SHP77 treated with DMSO at 0.1 percent for 48 hours (cell line): Measurements from ENCODE around the gene HDAC4.

Source experiments
- DNase-seq: peaks from one replicate; lab custom pipeline; 2025; lab: John Stamatoyannopoulos, UW

The HDAC4 gene

DNA sequence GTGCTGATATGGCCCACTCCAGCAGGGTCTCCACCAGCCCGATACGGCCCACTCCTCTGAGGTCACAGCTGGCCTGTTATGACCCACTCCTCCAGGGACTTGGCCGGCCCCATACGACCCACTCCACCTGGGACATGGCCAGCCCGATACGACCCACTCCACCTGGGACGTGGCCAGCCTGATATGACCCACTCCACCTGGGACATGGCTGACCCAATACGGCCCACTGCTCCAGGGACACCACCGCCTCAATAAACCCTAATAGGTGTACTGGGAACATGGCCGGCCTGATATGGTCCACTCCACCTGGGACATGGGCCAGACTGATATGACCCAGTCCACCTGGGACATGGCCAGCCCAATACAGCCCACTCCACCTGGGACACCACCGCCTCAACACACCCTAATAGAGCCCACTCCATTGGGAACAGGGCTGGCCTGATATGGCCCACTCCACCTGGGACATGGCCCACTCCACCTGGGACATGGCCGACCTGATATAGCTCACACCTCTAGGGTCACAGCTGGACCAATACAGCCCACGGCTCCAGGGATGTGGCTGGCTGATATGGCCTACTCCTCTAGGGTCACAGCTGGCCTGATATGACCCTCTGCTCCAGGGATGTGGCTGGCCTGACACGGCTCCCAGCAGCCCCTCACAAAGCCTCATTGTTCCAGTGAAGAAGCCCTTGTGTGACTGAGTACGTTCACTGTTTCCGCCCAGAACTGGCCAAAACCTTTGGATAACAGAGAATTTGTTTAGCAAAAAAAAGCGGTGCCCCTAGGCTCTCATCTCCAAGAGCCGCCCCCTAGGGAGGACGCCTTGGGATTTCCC is 245.6 kb downstream of the HDAC4 start:
- DNase-seq: no peak

DNA sequence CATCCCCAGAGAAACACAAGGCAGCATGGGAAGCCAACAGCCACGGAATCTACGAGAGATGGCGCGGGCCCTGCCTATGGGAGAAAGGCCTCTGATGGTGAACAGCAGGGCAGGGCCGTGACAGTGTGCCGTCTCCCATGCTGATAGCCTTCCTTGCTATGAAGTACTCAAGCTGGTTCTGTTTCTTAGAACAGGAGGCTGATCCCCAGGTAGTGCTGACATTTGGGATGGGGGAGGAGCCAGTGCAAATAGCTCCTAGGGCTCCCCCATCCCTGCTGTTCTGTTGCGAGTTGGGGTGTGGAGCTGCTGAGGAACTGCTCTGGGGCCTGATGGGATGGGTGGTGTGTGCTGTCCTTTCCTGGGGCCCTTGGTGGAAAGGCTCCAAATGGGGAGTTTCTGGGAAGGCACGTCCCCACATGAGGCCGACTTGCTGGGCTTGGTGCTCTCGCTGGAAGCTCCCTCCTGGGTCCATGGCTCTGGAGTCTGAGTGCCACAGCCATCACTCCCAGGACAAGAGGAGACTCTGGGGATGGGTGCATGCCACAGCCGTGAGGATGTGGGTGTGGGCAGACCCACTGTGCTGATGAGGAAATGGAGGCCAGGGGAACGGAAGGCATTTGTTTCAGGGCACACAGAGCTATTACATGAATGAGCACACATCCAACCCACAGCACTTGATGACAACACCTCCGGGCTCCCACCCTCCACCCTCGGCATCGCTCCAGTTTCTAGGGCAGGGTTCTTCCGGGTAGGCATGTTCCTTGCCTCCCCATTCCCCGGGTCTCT is 246.8 kb downstream of the HDAC4 start:
- DNase-seq: no peak

- DNase-seq: no peak
Measured at GRCh38 chr2:239152916-239153305, 247.9 kb downstream of the HDAC4 start.

- no peak for DNase-seq
Measured at GRCh38 chr2:239152239-239152915, 248.4 kb downstream of the HDAC4 start.

- no peak for DNase-seq
Measured at GRCh38 chr2:239151201-239152131, 249.4 kb downstream of the HDAC4 start.

- DNase-seq: no peak
Measured at GRCh38 chr2:239150125-239151011, 250.5 kb downstream of the HDAC4 start.

DNA sequence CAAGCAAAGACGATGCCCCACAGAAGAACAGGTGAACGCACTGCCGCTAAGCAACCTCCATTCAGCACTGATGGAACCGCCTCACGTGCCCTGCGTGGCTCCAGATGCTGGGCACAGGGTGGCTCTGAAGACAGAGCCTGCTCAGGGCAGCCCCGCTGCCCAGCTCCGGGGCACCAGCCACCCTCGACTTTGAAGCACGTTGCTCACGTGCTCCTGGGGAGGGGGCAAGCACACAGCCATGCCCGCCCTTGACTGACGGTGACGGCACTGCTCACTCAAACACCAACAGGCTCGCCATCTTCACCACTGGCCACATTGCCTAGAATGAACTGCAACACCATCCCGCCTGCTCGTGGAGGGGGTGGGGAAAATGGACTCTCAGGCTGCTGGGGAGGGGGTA is 251.3 kb downstream of the HDAC4 start:
- no peak for DNase-seq

- DNase-seq: no peak
Measured at GRCh38 chr2:239148495-239149200, 252.2 kb downstream of the HDAC4 start.

- no peak for DNase-seq
Measured at GRCh38 chr2:239147376-239147775, 253.4 kb downstream of the HDAC4 start.

GRCh38 chr2:239146741-239147181 is 254.1 kb downstream of the HDAC4 start:
- no peak for DNase-seq

DNA sequence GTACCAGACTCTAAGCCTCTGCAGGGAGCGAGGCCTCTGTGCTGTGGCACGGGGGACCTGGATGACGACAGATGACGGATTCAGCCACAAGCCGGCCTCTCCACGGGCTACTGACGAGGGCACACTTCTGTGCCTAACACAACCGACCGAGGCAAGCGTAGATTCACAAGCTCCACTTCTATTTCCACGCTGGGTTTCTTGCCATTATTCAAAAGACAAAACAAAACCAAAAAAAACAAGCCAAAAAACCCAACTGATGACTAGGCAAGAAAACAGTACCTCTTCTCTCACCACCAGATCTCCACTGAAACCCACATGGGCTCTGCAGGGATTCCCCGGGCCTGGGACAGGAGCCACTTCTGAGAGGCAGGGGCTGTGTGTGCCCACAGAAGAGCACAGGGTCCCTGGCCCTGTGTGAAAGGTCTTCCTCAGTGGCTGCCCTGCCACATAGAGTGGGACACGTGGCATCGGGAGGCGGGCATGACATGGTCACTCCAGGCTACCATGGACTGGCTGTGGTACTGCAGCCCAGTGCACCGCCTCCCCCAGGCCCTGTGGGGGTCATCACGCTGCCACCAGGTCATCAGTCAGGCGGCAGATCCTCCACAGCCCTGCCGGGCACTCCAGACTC is 254.7 kb downstream of the HDAC4 start:
- no peak for DNase-seq

GRCh38 chr2:239145601-239146000 is 255.2 kb downstream of the HDAC4 start:
- DNase-seq: no peak

GRCh38 chr2:239145106-239145505 is 255.7 kb downstream of the HDAC4 start:
- no peak for DNase-seq

- no peak for DNase-seq
Measured at GRCh38 chr2:239144713-239144999, 256.2 kb downstream of the HDAC4 start.

GRCh38 chr2:239143858-239144712 is 256.7 kb downstream of the HDAC4 start:
- no peak for DNase-seq

- DNase-seq: no peak
Measured at GRCh38 chr2:239142806-239143205, 258.0 kb downstream of the HDAC4 start.

DNA sequence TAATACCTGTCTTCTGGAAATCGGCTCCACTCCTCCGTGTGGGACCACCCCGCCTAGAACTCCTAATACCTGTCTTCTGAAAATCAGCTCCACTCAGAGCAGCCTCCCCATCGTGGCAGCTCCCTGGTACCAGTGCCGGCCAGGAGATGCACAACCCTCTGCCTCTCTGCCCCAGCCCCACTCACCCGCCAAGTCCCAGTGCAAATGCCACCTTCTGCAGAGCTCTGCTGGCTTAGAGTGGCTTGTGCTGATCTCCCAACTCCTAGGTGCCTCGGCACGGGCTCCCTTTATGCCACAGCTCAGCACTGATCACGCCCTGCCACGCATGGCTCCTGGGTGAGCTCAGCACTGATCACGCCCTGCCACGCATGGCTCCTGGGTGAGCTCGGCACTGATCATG is 258.5 kb downstream of the HDAC4 start:
- no peak for DNase-seq

DNA sequence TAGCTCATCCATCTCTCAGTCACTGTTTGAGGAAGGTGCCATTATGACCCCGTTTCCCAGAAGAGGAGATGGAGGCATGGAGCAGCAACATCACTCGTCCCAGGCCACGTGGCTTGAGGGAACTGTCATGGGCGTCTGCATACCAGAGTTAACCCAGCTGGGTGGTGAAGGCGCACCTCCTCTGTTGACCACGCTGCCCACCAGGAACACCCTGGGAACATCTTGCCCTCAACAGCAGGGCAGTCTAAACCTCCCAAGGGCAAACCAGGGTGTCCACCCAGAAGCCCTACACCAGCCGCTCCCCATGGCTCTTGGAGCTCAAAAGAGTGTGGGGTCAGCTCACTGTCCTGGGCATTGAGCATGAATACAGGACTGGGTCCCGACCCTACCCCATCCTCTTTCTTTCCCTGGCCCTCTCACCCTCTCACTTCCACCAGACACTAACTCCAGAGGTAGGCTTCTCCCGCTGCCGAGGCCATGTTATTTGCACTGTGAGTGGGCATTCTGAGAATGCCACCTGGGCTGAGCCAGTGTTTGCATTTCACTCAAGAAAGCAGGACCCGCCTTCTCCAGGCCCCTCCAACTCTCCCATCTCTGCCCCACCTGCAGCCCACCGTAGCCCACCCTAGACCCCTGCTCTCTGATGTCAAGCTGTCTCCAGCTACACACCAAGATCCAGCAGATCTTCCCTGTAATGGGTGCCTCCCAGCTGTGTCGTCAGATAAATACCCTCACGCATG is 259.6 kb downstream of the HDAC4 start:
- DNase-seq: no peak
